Skeletal muscle satellite cell (primary cell): ENCODE results near the gene FOXP1.

Experiments
- H3K27me3 ChIP-seq: 2 replicates; pipeline ENCODE4 v1.7.0; 2013; ENCODE audit warnings: low read length; ENCODE audit not compliant: control insufficient read depth, insufficient read depth
- H3K36me3 ChIP-seq: 2 replicates; pipeline ENCODE4 v1.7.0; 2013; ENCODE audit warnings: mild to moderate bottlenecking, control low read depth, low read length; ENCODE audit not compliant: insufficient read depth
- H3K4me1 ChIP-seq: 2 replicates; pipeline ENCODE4 v1.7.0; 2013; ENCODE audit warnings: low read length; ENCODE audit not compliant: control insufficient read depth, insufficient read depth
- H3K4me2 ChIP-seq: 2 replicates; pipeline ENCODE4 v1.7.0; 2013; ENCODE audit warnings: mild to moderate bottlenecking, low read length
- H3K4me3 ChIP-seq: 2 replicates; pipeline ENCODE4 v1.7.0; 2013; ENCODE audit warnings: low read length
- H3K9ac ChIP-seq: 2 replicates; pipeline ENCODE4 v1.7.0; 2013; ENCODE audit warnings: mild to moderate bottlenecking, low read depth, low read length, moderate library complexity
- H3K9me3 ChIP-seq: replicated peaks from 2 replicates; pipeline ENCODE4 v1.7.0; 2013; ENCODE audit warnings: mild to moderate bottlenecking, control low read depth, low read length

FOXP1 gene

DNA sequence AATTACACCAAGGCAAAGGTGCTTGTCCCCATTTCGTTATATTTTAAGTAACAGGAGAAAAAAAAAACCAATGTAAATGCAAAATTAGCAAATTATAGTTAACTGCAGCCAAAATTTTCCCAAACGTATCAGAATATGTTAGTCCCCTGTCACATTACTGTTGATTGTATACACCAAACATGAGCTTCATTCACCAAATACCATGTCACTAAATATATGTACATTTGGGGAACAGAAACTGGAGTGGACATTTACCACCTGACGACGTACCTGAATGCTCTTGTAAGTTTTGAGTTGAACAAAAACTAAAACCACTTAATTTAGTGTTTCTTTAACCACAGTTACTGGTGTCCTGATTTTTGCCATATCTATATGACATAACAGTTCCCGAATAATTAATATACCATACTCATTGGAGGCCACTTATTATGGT lies 3.3 kb upstream of the FOXP1 start:
- Histone ChIP-seq H3K27me3 (no peaks in the 10 kb centered on the region), H3K9me3 (no peaks in the 10 kb centered on the region), H3K36me3 (no peaks in the 10 kb centered on the region), H3K4me2 (no peak overlapping the region), H3K4me1 (peaks cover 36% of the 10 kb centered on the region), H3K4me3 (no peak overlapping the region), H3K9ac (no peak overlapping the region)

DNA sequence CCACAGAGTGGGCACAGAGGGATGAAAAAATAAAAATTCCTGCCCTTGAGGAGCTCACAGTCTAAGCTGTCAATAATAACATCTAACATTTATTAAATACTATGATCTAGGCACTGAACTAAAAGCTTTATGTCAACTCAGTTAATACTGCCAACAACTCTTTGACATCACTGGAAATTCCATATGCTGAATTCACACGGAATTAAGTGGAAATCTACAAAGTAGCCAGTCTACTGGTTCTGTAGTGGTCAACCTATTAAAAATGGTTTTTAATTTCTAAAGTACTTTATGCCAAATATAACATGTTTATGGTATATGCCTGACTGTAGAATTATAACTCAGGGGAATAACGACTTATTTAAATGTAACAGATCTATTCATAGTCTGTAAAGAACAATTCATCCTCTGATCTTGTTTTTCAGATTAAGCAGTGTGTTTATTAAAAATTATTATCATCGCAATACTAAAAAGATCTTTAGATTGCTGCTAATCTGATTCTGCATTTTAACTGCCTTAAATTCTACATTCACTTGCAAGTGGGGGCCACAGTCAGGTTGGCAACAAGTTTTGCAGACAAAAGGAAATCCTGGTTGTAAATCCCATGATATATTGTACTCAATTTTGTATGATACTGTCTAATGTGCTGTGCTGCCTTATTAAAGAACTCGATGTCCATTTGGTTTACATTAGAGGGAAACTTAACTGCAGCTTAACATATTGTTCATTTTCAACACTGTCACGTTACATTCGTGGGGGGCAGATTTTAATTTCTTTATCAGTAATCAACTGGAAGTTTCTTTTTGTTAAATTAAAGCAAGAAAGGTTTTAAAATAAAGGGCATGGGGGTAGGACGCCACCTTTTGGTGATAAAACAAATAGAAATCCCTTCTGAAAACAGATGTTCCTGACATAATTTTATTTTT lies 2.6 kb upstream of the FOXP1 start:
- H3K36me3 ChIP-seq = no peaks in the 10 kb centered on the region
- peaks cover 35% of the 10 kb centered on the region for H3K4me1 ChIP-seq
- peak overlapping the region; percentile 95 for H3K4me2 ChIP-seq
- H3K4me3 ChIP-seq = peak overlapping the region; percentile 26
- H3K9me3 ChIP-seq = no peaks in the 10 kb centered on the region
- H3K9ac ChIP-seq = peak overlapping the region; percentile 3
- H3K27me3 ChIP-seq = no peaks in the 10 kb centered on the region

- no peaks in the 10 kb centered on the region for H3K27me3 ChIP-seq
- H3K36me3 ChIP-seq = no peaks in the 10 kb centered on the region
- peak overlapping the region; percentile 95 for H3K4me2 ChIP-seq
- peaks cover 39% of the 10 kb centered on the region for H3K4me1 ChIP-seq
- no peaks in the 10 kb centered on the region for H3K9me3 ChIP-seq
- peak overlapping the region; percentile 77 for H3K9ac ChIP-seq
- H3K4me3 ChIP-seq = peak overlapping the region; percentile 85
These were observed 1.6 kb upstream of the FOXP1 start for GRCh38 chr3:71585131-71585530.

- Histone ChIP-seq H3K9ac (peak overlapping the region; percentile 77), H3K27me3 (no peaks in the 10 kb centered on the region), H3K4me2 (peak overlapping the region; percentile 95), H3K4me3 (peak overlapping the region; percentile 85), H3K4me1 (peaks cover 45% of the 10 kb centered on the region), H3K9me3 (no peaks in the 10 kb centered on the region), H3K36me3 (no peaks in the 10 kb centered on the region)
These were observed 975 bp upstream of the FOXP1 start for GRCh38 chr3:71584394-71585011.

DNA sequence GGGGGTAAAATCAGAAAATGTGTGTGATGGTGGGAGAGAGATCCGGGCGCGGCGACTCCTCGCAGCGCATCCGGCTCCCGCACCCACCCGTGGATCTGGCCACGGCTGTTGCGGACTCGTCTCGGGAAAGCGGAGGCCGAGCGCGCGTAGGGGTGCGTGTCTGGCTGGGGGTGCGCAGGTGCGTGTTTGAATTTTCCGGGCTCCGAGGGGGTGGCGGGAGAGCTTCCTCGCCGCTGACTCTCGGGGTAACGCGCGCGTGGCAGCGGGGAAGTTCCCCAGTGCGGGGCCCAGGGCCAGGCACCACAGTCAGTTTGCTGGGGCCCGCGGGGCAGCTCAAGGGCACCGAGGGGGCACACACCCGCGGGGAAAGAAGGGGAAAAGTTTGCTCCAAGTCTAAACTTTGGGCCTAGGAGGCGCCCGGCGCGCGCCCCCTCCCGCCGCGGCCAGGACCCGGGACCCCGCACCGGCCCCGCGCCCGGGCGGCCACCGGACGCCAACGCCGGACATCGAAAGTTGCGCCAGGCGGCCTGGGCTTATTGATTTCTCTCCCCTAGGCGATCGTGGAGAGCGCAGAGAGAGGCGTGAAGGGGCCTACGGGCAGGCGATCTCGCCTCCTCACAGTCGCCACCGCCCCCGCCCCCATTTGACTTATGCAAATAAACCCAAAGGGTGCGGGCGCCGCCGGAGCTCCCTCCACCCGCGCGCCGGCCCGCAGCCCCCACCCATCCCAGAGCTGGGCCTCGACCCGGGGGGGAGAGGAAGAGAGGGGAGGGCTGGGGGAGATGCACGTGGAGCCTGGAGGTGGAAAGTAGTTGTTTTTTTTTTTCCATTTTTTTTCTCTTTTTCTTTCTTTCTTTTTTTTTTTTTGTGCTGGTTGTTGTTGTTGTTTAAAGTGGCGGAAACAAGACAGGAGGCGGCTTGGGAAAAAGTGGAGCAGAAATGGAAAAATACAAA lies 639 bp downstream of the FOXP1 start:
- H3K9me3 ChIP-seq = no peaks in the 10 kb centered on the region
- peaks cover 61% of the 10 kb centered on the region for H3K4me1 ChIP-seq
- no peaks in the 10 kb centered on the region for H3K27me3 ChIP-seq
- peak overlapping the region; percentile 95 for H3K4me2 ChIP-seq
- peak overlapping the region; percentile 90 for H3K9ac ChIP-seq
- no peaks in the 10 kb centered on the region for H3K36me3 ChIP-seq
- H3K4me3 ChIP-seq = peak overlapping the region; percentile 85

DNA sequence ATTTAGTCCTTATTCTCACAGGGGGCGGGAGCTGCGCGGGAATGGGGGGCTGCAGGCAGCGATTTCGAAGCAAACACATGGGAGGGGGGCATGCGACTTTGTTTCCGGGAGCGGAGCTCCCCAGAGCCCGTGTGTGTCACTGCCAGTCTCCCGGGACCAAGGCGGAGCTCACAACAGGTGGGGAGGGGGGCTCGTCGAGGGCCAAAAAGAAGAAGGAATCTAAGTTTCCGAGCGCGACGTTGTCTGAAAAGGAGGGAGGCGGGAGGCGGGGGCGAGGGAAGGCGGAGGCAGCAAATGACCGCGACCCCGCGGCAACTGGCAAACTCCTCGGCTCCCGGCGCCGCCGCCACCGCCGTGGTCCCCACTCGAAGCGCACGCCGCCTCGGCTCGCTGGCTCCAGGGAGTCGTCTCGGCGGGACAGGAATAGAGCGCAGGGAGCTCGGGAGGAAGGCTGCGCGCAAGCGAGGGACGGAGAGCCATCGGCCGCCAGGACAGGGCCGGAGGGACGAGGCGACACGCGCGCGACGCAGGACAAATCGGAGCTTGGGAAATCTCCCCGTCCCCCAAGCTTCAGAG lies 1.4 kb downstream of the FOXP1 start:
- H3K9me3 ChIP-seq = no peaks in the 10 kb centered on the region
- H3K27me3 ChIP-seq = no peaks in the 10 kb centered on the region
- H3K9ac ChIP-seq = peak overlapping the region; percentile 90
- H3K36me3 ChIP-seq = no peaks in the 10 kb centered on the region
- H3K4me3 ChIP-seq = peak overlapping the region; percentile 85
- peaks cover 56% of the 10 kb centered on the region for H3K4me1 ChIP-seq
- peak overlapping the region; percentile 95 for H3K4me2 ChIP-seq

- H3K9me3 ChIP-seq = no peaks in the 10 kb centered on the region
- H3K27me3 ChIP-seq = no peaks in the 10 kb centered on the region
- peak overlapping the region; percentile 85 for H3K4me3 ChIP-seq
- peak overlapping the region; percentile 95 for H3K4me2 ChIP-seq
- peaks cover 51% of the 10 kb centered on the region for H3K4me1 ChIP-seq
- peak overlapping the region; percentile 90 for H3K9ac ChIP-seq
- no peaks in the 10 kb centered on the region for H3K36me3 ChIP-seq
These were observed 2.0 kb downstream of the FOXP1 start for GRCh38 chr3:71581457-71582035.

DNA sequence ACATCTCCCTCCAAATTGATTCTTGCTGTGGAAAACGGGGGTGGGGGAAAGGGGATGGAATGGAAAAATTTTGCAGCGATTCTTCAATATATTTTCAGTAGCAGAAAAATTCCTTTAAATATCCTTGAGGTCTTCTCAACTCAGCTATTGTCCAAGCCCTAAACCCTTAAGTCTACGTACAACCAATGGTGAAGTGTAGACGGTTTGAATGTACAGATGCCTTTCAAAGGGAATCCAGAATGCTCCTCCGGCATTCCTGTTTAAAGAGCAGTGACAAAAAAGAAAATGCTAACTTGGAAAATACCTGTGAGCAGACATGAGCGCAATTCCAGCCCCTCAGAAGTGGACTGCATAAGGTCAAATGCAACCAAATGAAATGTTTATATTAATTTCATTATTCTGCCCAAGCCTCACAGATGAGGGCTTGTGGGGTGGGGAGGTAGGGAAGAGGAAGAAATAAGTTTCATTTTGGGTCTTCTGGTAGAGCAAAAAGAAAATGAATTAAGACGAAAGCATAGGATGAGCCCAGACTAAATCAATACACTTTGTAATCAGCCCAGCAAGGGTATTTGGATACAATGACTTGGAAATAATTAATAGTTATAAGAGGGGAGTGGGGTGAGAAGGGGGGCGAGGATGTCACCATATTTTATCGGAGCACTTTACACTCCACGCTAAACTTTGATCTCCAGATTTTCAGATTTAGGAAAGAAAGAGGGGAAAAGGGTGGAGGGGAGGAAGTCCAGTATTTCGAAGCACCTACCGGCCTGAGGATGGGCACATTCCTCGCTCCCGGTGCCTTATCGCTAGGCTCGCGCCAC lies 2.7 kb downstream of the FOXP1 start:
- Histone ChIP-seq H3K9me3 (no peaks in the 10 kb centered on the region), H3K4me2 (peak overlapping the region; percentile 95), H3K4me3 (peak overlapping the region; percentile 85), H3K36me3 (no peaks in the 10 kb centered on the region), H3K4me1 (peaks cover 45% of the 10 kb centered on the region), H3K27me3 (no peaks in the 10 kb centered on the region), H3K9ac (peak overlapping the region; percentile 90)

- no peaks in the 10 kb centered on the region for H3K36me3 ChIP-seq
- peak overlapping the region; percentile 95 for H3K4me2 ChIP-seq
- H3K4me3 ChIP-seq = peak overlapping the region; percentile 85
- peak overlapping the region; percentile 90 for H3K9ac ChIP-seq
- H3K4me1 ChIP-seq = peaks cover 36% of the 10 kb centered on the region
- no peaks in the 10 kb centered on the region for H3K9me3 ChIP-seq
- no peaks in the 10 kb centered on the region for H3K27me3 ChIP-seq
These were observed 3.6 kb downstream of the FOXP1 start for GRCh38 chr3:71579935-71580406.
